IMR-90 (cell line): ENCODE data around the gene PITRM1. TPM values are rescaled to one million over a fixed set of nuclear protein-coding genes. Genes with fewer than 3 reads are reported as not detected.

Experiments
- ATAC-seq: fragments of 200-7000 bp; cut with Tn5 transposase; 2 replicates; pipeline ENCODE4 v1.9.1; 2020; ENCODE audit warnings: low read depth, mild to moderate bottlenecking, moderate library complexity
- BruUV-seq: library from RNA; stranded (reverse); fragments of 400-500 nt; replicated peaks from 2 replicates; lab custom pipeline; 2021; lab: Mats Ljungman, UMichigan
- CTCF ChIA-PET: fragments of 300-600 bp; formaldehyde crosslinking; extraction: SDS; loops from one replicate; lab custom pipeline; 2021; ENCODE audit warnings: antibody characterized with exemption; lab: Yijun Ruan, JAX
- POLR2A ChIA-PET: fragments of 300-600 bp; sonication (Branson Sonifier 250); formaldehyde crosslinking; loops from one replicate; lab custom pipeline; 2022; ENCODE audit warnings: antibody characterized with exemption; ENCODE audit not compliant: unreplicated experiment; lab: Charles Lee
- DNase-seq: peaks from one replicate; pipeline ENCODE4 v3.0.0; 2013
- H2AFZ ChIP-seq: replicated peaks from 2 replicates; pipeline ENCODE3; 2013; ENCODE audit warnings: low read length, mild to moderate bottlenecking; ENCODE audit not compliant: poor library complexity
- H2AK5ac ChIP-seq: 2 replicates; pipeline ENCODE4 v1.6.1; 2013; ENCODE audit warnings: low read depth, low read length, inconsistent platforms
- H2AK9ac ChIP-seq: replicated peaks from 2 replicates; pipeline ENCODE3; 2013; ENCODE audit warnings: mild to moderate bottlenecking, low read depth, low read length, moderate library complexity; ENCODE audit not compliant: poor library complexity
- H2BK120ac ChIP-seq: 2 replicates; pipeline ENCODE4 v1.6.1; 2013; ENCODE audit warnings: low read depth, low read length, inconsistent platforms
- H2BK15ac ChIP-seq: 3 replicates; pipeline ENCODE4 v1.6.1; 2013; ENCODE audit warnings: low read depth, low read length, inconsistent platforms
- H2BK20ac ChIP-seq: 2 replicates; pipeline ENCODE4 v1.6.1; 2013; ENCODE audit warnings: low read depth, mild to moderate bottlenecking, inconsistent platforms, low read length, moderate library complexity
- H2BK5ac ChIP-seq: 2 replicates; pipeline ENCODE4 v1.6.1; 2013; ENCODE audit warnings: mild to moderate bottlenecking, low read depth, low read length, inconsistent platforms; ENCODE audit not compliant: poor library complexity, severe bottlenecking
- H3K14ac ChIP-seq: replicated peaks from 2 replicates; pipeline ENCODE4 v1.6.1; 2013; ENCODE audit warnings: low read depth, low read length, inconsistent platforms
- H3K18ac ChIP-seq: 2 replicates; pipeline ENCODE4 v1.6.1; 2013; ENCODE audit warnings: low read depth, low read length, control low read depth
- H3K23ac ChIP-seq: 2 replicates; pipeline ENCODE4 v1.6.1; 2013; ENCODE audit warnings: low read depth, low read length, inconsistent platforms
- H3K27ac ChIP-seq: 2 replicates; pipeline ENCODE4 v1.5.1; 2013; ENCODE audit warnings: mild to moderate bottlenecking, control low read depth, low read length; ENCODE audit not compliant: insufficient read depth
- H3K27me3 ChIP-seq: 2 replicates; pipeline ENCODE4 v1.6.1; 2013; ENCODE audit warnings: low read length; ENCODE audit not compliant: control insufficient read depth, insufficient read depth
- H3K36me3 ChIP-seq: 2 replicates; pipeline ENCODE4 v1.6.1; 2013; ENCODE audit warnings: low read length, mixed read lengths; ENCODE audit not compliant: control insufficient read depth, insufficient read depth
- H3K4ac ChIP-seq: 2 replicates; pipeline ENCODE4 v1.6.1; 2013; ENCODE audit warnings: low read depth, low read length, inconsistent platforms
- H3K4me1 ChIP-seq: 2 replicates; pipeline ENCODE4 v1.6.1; 2013; ENCODE audit warnings: low read length, mixed read lengths; ENCODE audit not compliant: control insufficient read depth, insufficient read depth
- H3K4me2 ChIP-seq: 2 replicates; pipeline ENCODE4 v1.6.1; 2013; ENCODE audit warnings: low read depth, mild to moderate bottlenecking, control low read depth, low read length, moderate library complexity
- H3K4me3 ChIP-seq: 2 replicates; pipeline ENCODE4 v1.5.1; 2013; ENCODE audit warnings: low read depth, mild to moderate bottlenecking, control low read depth, low read length, moderate library complexity; ENCODE audit not compliant: insufficient read depth
- H3K56ac ChIP-seq: 2 replicates; pipeline ENCODE4 v1.6.1; 2013; ENCODE audit warnings: low read length, inconsistent platforms; ENCODE audit not compliant: insufficient read depth; ENCODE audit errors: extremely low read depth
- H3K79me1 ChIP-seq, 2 experiments: 2 replicates each; pipeline ENCODE4 v1.6.1; 2013; ENCODE audit warnings: low read length in 2 of 2, inconsistent platforms in 1 of 2, low read depth in 1 of 2
- H3K9ac ChIP-seq: 2 replicates; pipeline ENCODE4 v1.6.1; 2013; ENCODE audit warnings: low read depth, low read length, control low read depth
- H3K9me1 ChIP-seq: 2 replicates; pipeline ENCODE4 v1.6.1; 2013; ENCODE audit warnings: low read length, inconsistent platforms; ENCODE audit not compliant: insufficient read depth
- H3K9me3 ChIP-seq: 2 replicates; pipeline ENCODE4 v1.6.1; 2013; ENCODE audit warnings: low read length; ENCODE audit not compliant: control insufficient read depth, insufficient read depth
- H4K20me1 ChIP-seq: 2 replicates; pipeline ENCODE4 v1.6.1; 2013; ENCODE audit warnings: low read length, inconsistent platforms; ENCODE audit not compliant: insufficient read depth
- H4K5ac ChIP-seq: 2 replicates; pipeline ENCODE4 v1.6.1; 2013; ENCODE audit warnings: mild to moderate bottlenecking, low read depth, low read length, control low read depth
- H4K8ac ChIP-seq, 2 experiments: 2 replicates each; pipeline ENCODE4 v1.6.1; 2013; ENCODE audit warnings: low read depth in 2 of 2, low read length in 2 of 2, control low read depth in 1 of 2, inconsistent platforms in 1 of 2
- H4K91ac ChIP-seq: 2 replicates; pipeline ENCODE4 v1.6.1; 2013; ENCODE audit warnings: low read depth, low read length, inconsistent platforms; ENCODE audit not compliant: insufficient read depth
- ELK1 ChIP-seq: fragments of 150-350 bp; IDR thresholded peaks from 2 replicates; pipeline ENCODE4 v1.6.1; 2016; ENCODE audit warnings: low read depth, mild to moderate bottlenecking, low read length, moderate library complexity, borderline replicate concordance
- FOS ChIP-seq: fragments of 150-350 bp; IDR thresholded peaks from 2 replicates; pipeline ENCODE4 v1.6.1; 2016; ENCODE audit warnings: low read depth, low read length
- RFX5 ChIP-seq: IDR thresholded peaks from 2 replicates; pipeline ENCODE4 v1.8.0; 2012; ENCODE audit warnings: low read depth, mild to moderate bottlenecking, low read length, moderate library complexity
- WGBS, 2 experiments: methylation state at CpG; one replicate each; pipeline versions ENCODE4 v1.1.5 to v1.1.7; 2013; ENCODE audit warnings: missing lambda C conversion rate in 2 of 2; ENCODE audit not compliant: insufficient read length in 1 of 2; ENCODE audit errors: extremely low coverage in 2 of 2; 5-methylcytosine and 5-hydroxymethylcytosine counted together
- dilution Hi-C: fragments of 300-500 bp; cut with HindIII; formaldehyde crosslinking; loops from one replicate; pipeline ENCODE4 v1.14.3; 2018; ENCODE audit warnings: low sequenced_read_pairs; ENCODE audit not compliant: unreplicated experiment
- in situ Hi-C: fragments of 300-500 bp; cut with MboI; formaldehyde crosslinking; loops from 3 replicates; pipeline ENCODE4 v1.14.3; 2019; ENCODE audit warnings: low sequenced_read_pairs, inconsistent platforms, mixed read lengths
- intact Hi-C: fragments of 100-400 bp; cut with micrococcal nuclease; formaldehyde crosslinking; loops from 2 replicates; pipeline ENCODE4 v1.10.0; 2022
- polyA plus RNA-seq, 3 experiments: library from polyadenylated mRNA; depleted of rRNA; stranded (reverse); fragments of >200 nt; gene quantifications; 2 replicates each; pipeline ENCODE4 v1.2.3, GENCODE V29; 2012; ENCODE audit warnings: low replicate concordance in 1 of 3
- total RNA-seq: library from RNA; depleted of rRNA; stranded (reverse); fragments of >200 nt; gene quantifications from 2 replicates; pipeline ENCODE4 v1.2.3, GENCODE V29; 2012

Gene PITRM1
- total and polyA plus RNA-seq, 2 of the 4 experiments (the other 2 are of a cell fraction): 97.1 to 124 TPM

- H3K79me1 ChIP-seq: peaks cover 21 to 49% of the 10 kb centered on the region in 2 experiments; a peak in 3 of 4 replicates
- H4K91ac ChIP-seq: no peak overlapping the region
- no peak overlapping the region for H2BK120ac ChIP-seq
- H2AFZ ChIP-seq: no peak overlapping the region
- peaks cover 10% of the 10 kb centered on the region for H3K9me1 ChIP-seq
- intact Hi-C loops: no loop called here
- no peak for ATAC-seq
- no TSS peak for BruUV-seq
- no peak overlapping the region for H3K18ac ChIP-seq
- no peaks in the 10 kb centered on the region for H3K27me3 ChIP-seq
- no peak overlapping the region for H2BK20ac ChIP-seq
- H2BK5ac ChIP-seq: no peak overlapping the region
- H3K14ac ChIP-seq: no peak overlapping the region
- no peak for DNase-seq
- no peak overlapping the region for H3K9ac ChIP-seq
- no peak overlapping the region for H3K27ac ChIP-seq
- H4K5ac ChIP-seq: no peak overlapping the region
- no peak overlapping the region for H3K4me3 ChIP-seq
- no peak overlapping the region for H2AK5ac ChIP-seq
- no peaks in the 10 kb centered on the region for H3K9me3 ChIP-seq
- no peak overlapping the region for H2BK15ac ChIP-seq
- dilution Hi-C loops: no loop called here
- no peak overlapping the region for H3K4me2 ChIP-seq
- no peaks in the 10 kb centered on the region for H3K4me1 ChIP-seq
- CTCF ChIA-PET: no interaction called here
- H3K4ac ChIP-seq: no peak overlapping the region
- H4K8ac ChIP-seq: no peak overlapping the region
- H3K36me3 ChIP-seq: peaks cover 80% of the 10 kb centered on the region
- no peak for TF ChIP-seq FOS
- TF ChIP-seq ELK1: no peak
- TF ChIP-seq RFX5: no peak
- in situ Hi-C loops: no loop called here
- POLR2A ChIA-PET: no interaction called here
- peaks cover 13% of the 10 kb centered on the region for H4K20me1 ChIP-seq
- no peak overlapping the region for H2AK9ac ChIP-seq
- 83% methylated on average over 10 of the region's 22 CpGs; no CpG with 5 or more reads in 1 of the 2 experiments for WGBS, 2 experiments
- H3K56ac ChIP-seq: no peak overlapping the region
- H3K23ac ChIP-seq: no peak overlapping the region
Observed at GRCh38 chr10:3132036-3133025, 40.3 kb downstream of the PITRM1 start.
